ENCODE measurements around the gene PIGQ. TPM values are rescaled to one million over a fixed set of nuclear protein-coding genes. Genes with fewer than 3 reads are reported as not detected.
A peak's percentile ranks its signal among the peaks of the same experiment; 100 is the strongest.

The PIGQ gene
- total RNA-seq, 4 donors from 2014 or later: 30.4 to 42.4 (median 36.8) TPM

GRCh38 chr16:576197-576822 lies 6.5 kb downstream of the PIGQ start:
- peaks cover 0 to 23% (median 0%) of the 10 kb centered on the region in 3 donors for H3K4me1 ChIP-seq
- WGBS, 2 donors (ENCODE audit: low coverage in 1 of 2): 63 to 68% methylated on average over 2 of the region's 21 CpGs
- no peak for TF ChIP-seq EP300 (IDR thresholded peaks at IDR 0.05)
- TF ChIP-seq POLR2AphosphoS5 (IDR thresholded peaks at IDR 0.05): no peak
- no peak for TF ChIP-seq CTCF (IDR thresholded peaks at IDR 0.05)
- no peak for TF ChIP-seq POLR2A (IDR thresholded peaks at IDR 0.05)
- peaks cover 0 to 54% of the 10 kb centered on the region in 2 donors for H3K36me3 ChIP-seq
- no peaks in the 10 kb centered on the region for H3K27me3 ChIP-seq
- no peak overlapping the region for H3K4me3 ChIP-seq
- ATAC-seq: no peak
- no peaks in the 10 kb centered on the region for H3K9me3 ChIP-seq
- H3K27ac ChIP-seq: no peak overlapping the region

- Histone ChIP-seq H3K9me3 (no peaks in the 10 kb centered on the region), H3K27me3 (no peaks in the 10 kb centered on the region), H3K4me1 (peaks cover 0 to 19% (median 0%) of the 10 kb centered on the region in 3 donors), H3K36me3 (peaks cover 0 to 53% of the 10 kb centered on the region in 2 donors), H3K27ac (no peak overlapping the region), H3K4me3 (no peak overlapping the region)
- no peak for ATAC-seq
- WGBS, 2 donors (ENCODE audit: low coverage in 1 of 2): 48 to 58% methylated on average over 4 to 6 of the region's 8 CpGs
- TF ChIP-seq CTCF (IDR thresholded peaks at IDR 0.05): no peak
Observed at GRCh38 chr16:576823-577201, 7.0 kb downstream of the PIGQ start.

GRCh38 chr16:577796-578195 lies 8.0 kb downstream of the PIGQ start:
- WGBS, 2 donors (ENCODE audit: low coverage in 1 of 2): no CpG with 5 or more reads among the region's 13 CpGs
- Histone ChIP-seq H3K4me3 (no peak overlapping the region), H3K27me3 (no peaks in the 10 kb centered on the region), H3K36me3 (peaks cover 0 to 53% of the 10 kb centered on the region in 2 donors), H3K4me1 (peaks cover 0 to 19% (median 0%) of the 10 kb centered on the region in 3 donors), H3K9me3 (no peaks in the 10 kb centered on the region), H3K27ac (no peak overlapping the region)
- no peak for ATAC-seq
- no peak for TF ChIP-seq POLR2A (IDR thresholded peaks at IDR 0.05)
- no peak for TF ChIP-seq EP300 (IDR thresholded peaks at IDR 0.05)
- no peak for TF ChIP-seq CTCF (IDR thresholded peaks at IDR 0.05)

- H3K27ac ChIP-seq: no peak overlapping the region
- no peaks in the 10 kb centered on the region for H3K9me3 ChIP-seq
- H3K27me3 ChIP-seq: no peaks in the 10 kb centered on the region
- ATAC-seq: no peak
- H3K4me1 ChIP-seq: peaks cover 0 to 19% (median 0%) of the 10 kb centered on the region in 3 donors
- WGBS, 2 donors (ENCODE audit: low coverage in 1 of 2): 56% methylated on average over 4 of the region's 24 CpGs; no CpG with 5 or more reads in 1 of the 2 donors
- peaks cover 0 to 55% of the 10 kb centered on the region in 2 donors for H3K36me3 ChIP-seq
- H3K4me3 ChIP-seq: no peak overlapping the region
- TF ChIP-seq EP300 (IDR thresholded peaks at IDR 0.05) (no peak), POLR2AphosphoS5 (IDR thresholded peaks at IDR 0.05) (no peak), POLR2A (IDR thresholded peaks at IDR 0.05) (no peak), CTCF (IDR thresholded peaks at IDR 0.05) (no peak)
Observed at GRCh38 chr16:578232-578869, 8.6 kb downstream of the PIGQ start.

GRCh38 chr16:578870-579405 lies 9.2 kb downstream of the PIGQ start:
- 59% methylated on average over 2 of the region's 34 CpGs; no CpG with 5 or more reads in 1 of the 2 donors for WGBS, 2 donors (ENCODE audit: low coverage in 1 of 2)
- TF ChIP-seq POLR2AphosphoS5 (IDR thresholded peaks at IDR 0.05): no peak
- TF ChIP-seq CTCF (IDR thresholded peaks at IDR 0.05): peak in 3 of 4 experiments; percentile 74 to 89 (median 79)
- H3K4me1 ChIP-seq: peaks cover 0 to 19% (median 0%) of the 10 kb centered on the region in 3 donors
- ATAC-seq: peak; percentile 81
- H3K36me3 ChIP-seq: peaks cover 0 to 49% of the 10 kb centered on the region in 2 donors
- no peaks in the 10 kb centered on the region for H3K9me3 ChIP-seq
- no peak overlapping the region for H3K27ac ChIP-seq
- H3K4me3 ChIP-seq: peak overlapping the region in 1 of 2 donors; percentile 20
- H3K27me3 ChIP-seq: no peaks in the 10 kb centered on the region
